Hematopoietic multipotent progenitor cell treated with erythropoietin and hydrocortisone succinate and interleukin-3 and kit ligand, for 15 days (in vitro differentiated cells): Measurements from ENCODE around the gene DNM3.

Experiments used
- DNase-seq: peaks from one replicate; pipeline ENCODE4 v3.0.0-alpha.2; 2015; ENCODE audit warnings: low spot score

The DNM3 gene

DNA sequence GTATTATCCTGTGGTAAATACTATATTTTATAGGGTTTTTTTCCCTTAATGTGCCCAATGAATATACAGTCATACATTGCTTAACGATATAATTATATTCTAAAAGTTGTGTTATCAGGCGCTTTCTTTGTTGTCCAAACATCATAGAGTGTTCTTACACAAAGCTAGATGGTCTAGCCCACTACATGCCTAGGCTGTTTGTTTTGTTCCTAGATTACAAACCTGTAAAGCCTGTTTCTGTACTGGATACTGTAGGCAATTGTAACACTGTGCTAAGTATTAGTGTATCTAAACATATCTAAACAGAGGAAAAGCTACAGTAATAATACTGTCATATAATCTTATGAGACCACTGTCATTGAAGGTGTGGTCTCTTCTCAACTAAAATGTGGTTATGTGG is 336.6 kb downstream of the DNM3 start:
- DNase-seq, result no peak

GRCh38 chr1:172178886-172179285 is 337.6 kb downstream of the DNM3 start:
- no peak for DNase-seq

GRCh38 chr1:172179918-172180317 is 338.6 kb downstream of the DNM3 start:
- DNase-seq, result no peak

GRCh38 chr1:172180501-172181285 is 339.4 kb downstream of the DNM3 start:
- no peak for DNase-seq

- DNase-seq, result no peak
These were observed 343.4 kb downstream of the DNM3 start for GRCh38 chr1:172184506-172185191.

GRCh38 chr1:172185211-172185610 is 343.9 kb downstream of the DNM3 start:
- DNase-seq, result no peak

DNA sequence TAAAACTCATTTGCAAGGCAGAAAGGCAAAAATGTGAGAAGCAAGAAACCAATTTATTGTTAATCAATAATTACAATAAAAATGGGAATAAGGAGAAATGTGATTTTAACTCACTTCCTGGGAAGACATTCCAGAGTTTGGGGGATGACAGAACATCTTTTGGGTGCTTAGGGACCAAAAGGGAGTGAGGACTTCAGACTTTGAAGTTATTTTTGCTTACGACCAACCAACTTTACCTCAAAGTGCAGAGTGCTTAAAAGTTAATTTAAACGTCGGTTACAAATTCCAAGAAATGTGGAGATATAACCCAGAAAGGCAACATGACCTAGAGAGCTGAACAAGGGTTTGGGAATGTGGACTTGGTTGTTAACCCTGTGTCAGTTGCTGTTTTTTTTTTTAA is 344.7 kb downstream of the DNM3 start:
- no peak for DNase-seq

DNA sequence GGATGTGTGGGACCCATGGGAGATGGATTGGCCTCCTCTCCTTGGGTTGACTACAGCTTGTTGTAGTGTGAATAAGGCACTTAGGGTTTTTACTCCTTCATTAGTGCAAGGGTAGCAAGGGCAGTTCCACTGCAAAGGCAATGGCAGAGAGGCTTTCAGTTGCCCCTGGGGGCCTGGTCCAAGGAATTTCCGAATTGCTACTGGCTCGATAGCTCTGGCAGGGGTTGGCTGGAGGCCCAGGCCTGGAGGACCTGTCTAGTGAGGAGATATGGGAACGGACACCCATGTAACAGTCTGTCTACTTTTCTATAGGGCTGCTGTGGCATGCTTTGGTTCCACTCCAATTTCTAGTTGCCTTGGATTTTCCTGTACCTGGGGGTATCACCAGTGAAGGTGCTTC is 360.3 kb downstream of the DNM3 start:
- DNase-seq, result no peak

DNA sequence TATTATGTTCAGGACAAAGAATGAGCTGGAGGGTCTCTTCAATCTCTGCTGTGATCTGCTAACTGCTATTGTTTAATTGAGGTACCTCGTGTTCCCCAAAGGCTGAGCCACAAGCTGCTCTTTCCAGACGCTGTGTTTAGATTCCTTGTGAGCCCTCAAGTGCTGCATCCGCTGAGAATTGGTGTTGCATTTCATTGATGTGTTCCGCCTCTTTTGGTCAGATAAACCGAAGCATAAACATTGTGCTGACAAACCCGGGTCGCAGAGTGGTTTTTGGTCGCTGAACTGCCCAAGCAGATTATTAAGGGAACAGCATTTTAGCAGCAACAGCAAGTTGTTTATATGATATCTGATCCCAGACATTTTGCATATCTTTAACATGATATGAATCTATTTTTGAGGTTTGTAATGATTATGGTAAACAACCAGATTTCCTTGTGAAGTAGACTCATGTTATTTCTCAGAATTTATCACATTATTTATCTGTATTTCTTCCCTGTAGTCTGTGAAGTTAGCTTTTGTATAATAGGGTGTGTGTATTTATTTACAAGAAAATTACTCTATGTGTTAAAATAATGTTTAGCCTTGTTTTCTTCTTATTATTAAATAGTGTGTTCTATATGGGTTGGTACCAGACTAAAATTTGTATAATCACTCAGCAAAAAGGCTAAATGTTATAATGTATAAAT is 362.0 kb downstream of the DNM3 start:
- DNase-seq, result no peak

- no peak for DNase-seq
These were observed 362.6 kb downstream of the DNM3 start for GRCh38 chr1:172203902-172204301.

GRCh38 chr1:172206256-172206655 is 365.0 kb downstream of the DNM3 start:
- DNase-seq, result no peak

- no peak for DNase-seq
These were observed 367.3 kb downstream of the DNM3 start for GRCh38 chr1:172208635-172209034.

DNA sequence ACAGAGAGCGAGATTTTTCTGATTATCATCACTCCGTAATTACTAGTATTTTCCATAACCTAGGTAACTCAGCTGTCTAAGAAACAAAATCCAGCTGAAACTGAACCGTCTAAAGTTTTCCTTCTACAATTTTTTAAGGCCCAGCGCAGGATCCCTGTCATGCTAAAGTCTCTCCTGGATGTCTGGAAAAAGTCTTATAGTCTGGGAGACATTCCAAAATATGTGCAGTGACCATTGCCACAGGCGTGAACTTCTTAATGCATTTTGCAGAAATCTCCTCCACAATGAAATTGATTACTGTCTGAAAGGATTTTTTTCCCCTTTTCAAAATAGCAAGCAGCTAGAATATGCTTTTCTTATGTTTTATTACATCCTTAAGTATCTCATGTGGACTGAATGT is 369.9 kb downstream of the DNM3 start:
- DNase-seq, result no peak

- DNase-seq, result no peak
These were observed 370.8 kb downstream of the DNM3 start for GRCh38 chr1:172212124-172212523.

DNA sequence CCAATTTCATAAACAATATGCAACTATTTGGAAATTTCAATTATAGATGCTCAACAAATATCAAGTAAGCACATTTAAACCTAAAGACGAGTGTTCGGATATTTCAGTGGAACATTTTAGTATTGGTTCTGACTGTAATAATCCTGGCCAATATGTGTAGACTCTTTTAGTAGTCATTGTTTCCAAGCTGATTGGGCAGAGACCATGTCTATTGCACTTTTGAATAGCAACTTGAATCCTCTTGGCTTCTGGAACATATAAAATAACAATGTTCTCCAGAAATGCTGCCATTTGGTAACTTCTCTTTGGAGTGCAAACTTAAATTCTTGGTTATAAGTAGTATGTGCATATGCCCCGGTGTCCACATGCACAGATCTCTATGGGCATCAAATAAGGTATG is 373.7 kb downstream of the DNM3 start:
- DNase-seq, result no peak

- DNase-seq, result no peak
These were observed 378.7 kb downstream of the DNM3 start for GRCh38 chr1:172219966-172220365.

DNA sequence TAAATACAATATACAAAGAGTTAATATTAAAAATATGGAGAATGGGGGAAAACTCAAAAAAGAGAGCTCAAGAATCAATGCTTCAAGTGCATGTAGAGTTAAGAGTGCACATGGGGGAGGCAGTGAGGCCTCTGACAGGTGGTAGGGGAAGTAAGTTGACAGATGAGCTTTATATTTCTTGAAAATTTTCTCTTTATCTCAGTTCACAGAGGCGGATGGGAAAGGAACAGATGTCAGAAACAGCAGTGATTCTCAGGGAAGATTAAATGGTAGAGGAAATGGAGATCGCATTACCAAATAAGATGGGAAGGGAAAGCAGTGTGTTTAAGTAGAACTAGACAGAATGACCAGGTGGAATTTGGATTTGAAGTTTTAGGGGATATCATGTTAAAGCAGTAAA is 379.1 kb downstream of the DNM3 start:
- DNase-seq, result no peak

GRCh38 chr1:172221436-172221835 is 380.1 kb downstream of the DNM3 start:
- no peak for DNase-seq

DNA sequence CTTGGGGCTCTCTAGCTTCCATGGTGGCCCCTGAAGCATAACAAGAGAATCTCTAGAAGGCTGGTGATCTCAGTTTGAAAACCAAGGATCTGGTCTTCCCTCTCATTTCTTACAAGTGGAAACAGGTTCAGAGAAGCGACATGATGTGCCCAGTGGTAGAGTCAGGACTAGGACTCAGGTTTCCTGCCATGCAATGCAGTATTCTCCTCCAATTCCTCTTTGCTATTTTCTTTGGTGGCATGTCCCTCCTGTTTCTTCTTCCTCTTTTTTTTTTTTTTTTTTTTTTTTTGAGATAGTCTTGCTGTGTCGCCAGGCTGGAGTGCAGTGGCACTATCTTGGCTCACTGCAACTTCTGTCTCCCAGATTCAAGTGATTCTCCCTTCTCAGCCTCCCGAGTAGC is 383.6 kb downstream of the DNM3 start:
- no peak for DNase-seq

DNA sequence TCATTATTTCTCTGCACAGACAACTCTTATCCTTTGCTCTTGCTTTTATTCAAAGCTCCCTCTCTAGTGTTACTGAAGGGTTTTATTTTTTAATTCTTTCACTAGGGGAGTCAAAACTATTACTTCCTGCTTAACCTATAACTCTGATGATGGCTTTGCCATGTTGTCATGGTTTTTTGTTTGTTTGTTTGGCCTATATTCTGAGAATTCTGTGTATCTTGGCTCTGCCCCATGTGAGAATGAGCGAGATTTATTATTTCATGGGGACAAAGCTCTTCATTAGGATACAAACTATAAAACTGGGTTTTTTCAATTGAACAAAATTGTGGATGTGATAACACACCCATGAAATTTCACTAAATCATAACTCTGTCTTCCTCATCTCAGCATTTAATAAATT is 388.6 kb downstream of the DNM3 start:
- DNase-seq, result no peak

DNA sequence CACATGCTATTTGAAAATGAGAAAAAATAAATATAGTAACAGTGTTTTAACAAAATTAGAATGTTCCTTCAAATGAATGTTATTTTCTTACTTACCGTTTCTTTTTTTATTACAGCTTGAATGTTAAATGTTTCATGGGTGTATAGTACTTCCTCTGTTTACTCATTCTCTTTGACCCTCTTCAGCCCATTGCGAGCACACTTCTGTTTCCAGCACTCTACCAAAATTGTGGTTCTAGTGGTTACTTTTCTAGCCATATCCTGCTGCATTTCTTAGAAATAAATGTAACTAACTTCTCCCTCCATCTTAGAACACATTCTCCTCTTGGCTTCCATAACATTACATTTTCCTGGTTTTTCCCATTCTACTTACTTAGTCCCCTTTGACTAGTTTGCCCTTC is 389.2 kb downstream of the DNM3 start:
- DNase-seq, result no peak

DNA sequence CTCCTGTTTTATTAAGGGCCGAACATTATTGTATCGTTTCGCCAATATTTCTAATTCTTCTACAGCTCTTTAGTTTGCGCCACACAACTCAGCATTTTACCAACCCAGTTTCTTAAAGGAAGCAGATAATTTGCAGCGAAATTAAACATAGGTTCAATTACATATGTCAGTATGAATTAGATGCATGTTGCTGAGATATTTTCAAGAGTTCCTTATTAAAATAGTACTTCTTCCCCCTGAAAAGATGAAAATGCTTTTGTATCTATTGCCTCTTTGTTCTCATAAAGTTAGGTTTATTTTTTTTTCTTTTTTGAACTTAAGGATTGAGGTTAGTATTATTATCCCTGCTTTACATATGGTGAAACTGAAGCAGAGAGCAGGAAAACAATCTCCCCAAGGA is 395.7 kb downstream of the DNM3 start:
- DNase-seq, result no peak

GRCh38 chr1:172238158-172238557 is 396.9 kb downstream of the DNM3 start:
- no peak for DNase-seq
